Ectodermal cell (in vitro differentiated cells): ENCODE results near the gene PIK3CD.
"Not testable (repeated sequence)": the region's sequence is repeated elsewhere in the genome, so short reads cannot be mapped to it uniquely, and the experiment has no call there.

Experiments used
- H3K27ac ChIP-seq: 2 replicates; pipeline ENCODE4 v1.7.0; 2013; ENCODE audit warnings: mild to moderate bottlenecking, low read depth, low read length; ENCODE audit not compliant: insufficient read depth, poor library complexity, severe bottlenecking
- H3K27me3 ChIP-seq: 2 replicates; pipeline ENCODE4 v1.7.0; 2013; ENCODE audit warnings: mild to moderate bottlenecking, low read length; ENCODE audit not compliant: insufficient read depth, control insufficient read depth, poor library complexity, severe bottlenecking
- H3K36me3 ChIP-seq: one replicate; pipeline ENCODE4 v1.7.0; 2013; ENCODE audit warnings: low read length; ENCODE audit not compliant: control insufficient read depth, insufficient read depth
- H3K4me1 ChIP-seq: one replicate; pipeline ENCODE4 v1.7.0; 2013; ENCODE audit warnings: low read length; ENCODE audit not compliant: control insufficient read depth, insufficient read depth
- H3K4me3 ChIP-seq: 2 replicates; pipeline ENCODE4 v1.7.0; 2013; ENCODE audit warnings: low read depth, low read length, control low read depth; ENCODE audit not compliant: insufficient read depth
- H3K9me3 ChIP-seq: 2 replicates; pipeline ENCODE4 v1.7.0; 2013; ENCODE audit warnings: mild to moderate bottlenecking, low read length, moderate library complexity; ENCODE audit not compliant: control insufficient read depth
- WGBS, 2 experiments: methylation state at CpG; one replicate each; pipeline ENCODE4 v1.1.7; 2013; ENCODE audit warnings: missing lambda C conversion rate in 2 of 2; 5-methylcytosine and 5-hydroxymethylcytosine counted together

The PIK3CD gene

DNA sequence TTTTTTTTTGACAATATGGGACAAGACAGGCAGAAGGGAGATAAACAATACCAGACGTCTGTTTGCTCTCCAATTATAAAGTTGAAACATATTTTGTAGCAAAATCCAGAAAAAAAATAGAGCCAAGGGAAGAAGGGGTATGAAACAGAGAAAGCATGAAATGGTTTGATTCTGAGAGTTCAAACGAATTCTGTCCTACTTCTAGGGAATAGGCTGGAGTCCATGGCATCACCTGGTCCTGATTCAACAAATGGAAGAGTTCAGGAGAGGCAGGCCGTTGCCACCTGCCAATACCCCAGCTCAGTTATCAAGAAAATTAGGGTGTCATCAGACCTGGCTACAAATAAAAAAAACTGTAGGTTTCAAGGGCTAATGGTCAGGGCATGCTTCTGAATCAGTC, 100.4 kb downstream of the PIK3CD start:
- peaks cover 10% of the 10 kb centered on the region for H3K4me1 ChIP-seq
- H3K4me3 ChIP-seq, result no peak overlapping the region
- 92 to 95% methylated on average over 3 of the region's 3 CpGs for WGBS, 2 experiments
- peaks cover 37% of the 10 kb centered on the region for H3K36me3 ChIP-seq
- no peak overlapping the region for H3K27ac ChIP-seq
- no peaks in the 10 kb centered on the region for H3K9me3 ChIP-seq
- no peaks in the 10 kb centered on the region for H3K27me3 ChIP-seq

DNA sequence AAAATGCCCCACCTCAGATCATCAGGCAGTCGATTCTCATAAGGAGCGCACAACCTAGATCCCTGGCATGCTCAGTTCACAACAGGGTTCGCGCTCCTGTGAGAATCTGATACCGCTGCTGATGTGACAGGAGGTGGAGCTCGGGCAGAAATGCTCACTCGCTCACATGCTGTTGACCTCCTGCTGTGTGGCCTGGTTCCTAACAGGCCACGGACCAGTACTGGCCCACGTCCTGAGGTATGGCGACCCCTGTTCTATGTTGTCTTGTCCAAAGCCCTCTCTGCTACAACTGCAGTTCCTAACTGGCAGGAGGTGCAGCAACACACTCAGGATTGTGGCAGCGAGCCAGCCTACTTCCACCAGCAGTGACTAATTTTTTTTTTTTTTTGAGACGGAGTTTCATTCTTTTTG, 101.6 kb downstream of the PIK3CD start:
- Histone ChIP-seq H3K4me1 (peaks cover 10% of the 10 kb centered on the region), H3K27me3 (no peaks in the 10 kb centered on the region), H3K36me3 (peaks cover 36% of the 10 kb centered on the region), H3K27ac (no peak overlapping the region), H3K9me3 (no peaks in the 10 kb centered on the region), H3K4me3 (no peak overlapping the region)
- WGBS, 2 experiments, result 87 to 89% methylated on average over 12 of the region's 12 CpGs

DNA sequence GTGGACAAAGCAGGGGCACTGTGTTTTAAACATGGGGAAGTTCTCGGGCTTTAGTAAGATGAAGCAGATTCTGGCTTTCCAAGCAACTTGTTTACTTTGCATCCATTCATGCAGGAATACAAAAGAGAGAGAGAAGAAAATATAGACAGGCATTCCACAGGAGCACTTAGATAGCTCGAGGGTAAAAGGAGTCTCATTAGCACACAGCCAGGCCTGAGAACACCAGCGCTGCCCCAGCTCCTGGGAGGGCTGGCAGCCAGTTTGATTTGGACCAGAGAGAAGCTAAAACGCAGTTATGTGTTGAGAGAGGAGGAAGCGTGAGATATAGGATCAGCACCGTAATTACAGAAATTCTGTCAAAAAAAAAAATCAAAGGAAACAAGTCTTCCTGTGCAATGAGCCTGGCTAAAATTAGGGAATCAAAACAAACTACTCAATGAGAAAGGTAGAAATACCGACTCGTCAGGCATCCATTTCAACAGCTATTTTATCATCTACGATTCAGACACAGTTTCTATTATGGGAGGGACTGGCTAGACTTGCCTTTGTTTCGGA, 104.0 kb downstream of the PIK3CD start:
- WGBS, 2 experiments, result 84 to 90% methylated on average over 10 of the region's 10 CpGs
- H3K9me3 ChIP-seq, result no peaks in the 10 kb centered on the region
- H3K27ac ChIP-seq, result no peak overlapping the region
- peaks cover 10% of the 10 kb centered on the region for H3K4me1 ChIP-seq
- peaks cover 14% of the 10 kb centered on the region for H3K36me3 ChIP-seq
- H3K27me3 ChIP-seq, result no peaks in the 10 kb centered on the region
- H3K4me3 ChIP-seq, result no peak overlapping the region

DNA sequence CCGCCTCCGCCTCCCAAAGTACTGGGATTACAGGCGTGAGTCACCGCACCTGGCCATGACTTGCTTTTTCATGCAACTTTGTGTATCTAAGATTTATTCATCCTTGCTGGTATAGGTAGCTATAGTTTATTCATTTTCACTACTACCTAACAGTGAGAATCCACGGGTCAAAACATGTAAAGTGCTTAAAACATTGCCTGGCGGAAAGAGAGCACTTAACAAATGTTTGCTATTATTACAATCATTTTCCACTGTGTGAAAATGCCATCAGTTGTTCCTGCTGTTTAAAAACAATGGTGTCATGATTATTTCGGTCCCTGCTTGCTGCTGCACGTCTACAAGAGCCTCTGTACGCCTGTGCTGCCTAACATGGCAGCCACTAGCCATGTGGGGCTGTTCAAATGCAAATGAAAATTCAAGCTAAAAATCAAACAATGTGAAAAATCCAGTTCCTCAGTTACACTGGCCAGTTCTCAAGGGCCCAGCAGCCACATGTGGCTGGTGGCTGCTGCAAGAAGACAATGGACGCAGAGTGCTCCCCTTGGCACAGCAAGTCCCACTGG, 107.1 kb downstream of the PIK3CD start:
- H3K36me3 ChIP-seq, result peaks cover 5% of the 10 kb centered on the region
- peaks cover 7% of the 10 kb centered on the region for H3K4me1 ChIP-seq
- no peak overlapping the region for H3K4me3 ChIP-seq
- WGBS, 2 experiments, result 94 to 96% methylated on average over 10 of the region's 10 CpGs
- no peaks in the 10 kb centered on the region for H3K27me3 ChIP-seq
- H3K9me3 ChIP-seq, result no peaks in the 10 kb centered on the region
- H3K27ac ChIP-seq, result no peak overlapping the region

DNA sequence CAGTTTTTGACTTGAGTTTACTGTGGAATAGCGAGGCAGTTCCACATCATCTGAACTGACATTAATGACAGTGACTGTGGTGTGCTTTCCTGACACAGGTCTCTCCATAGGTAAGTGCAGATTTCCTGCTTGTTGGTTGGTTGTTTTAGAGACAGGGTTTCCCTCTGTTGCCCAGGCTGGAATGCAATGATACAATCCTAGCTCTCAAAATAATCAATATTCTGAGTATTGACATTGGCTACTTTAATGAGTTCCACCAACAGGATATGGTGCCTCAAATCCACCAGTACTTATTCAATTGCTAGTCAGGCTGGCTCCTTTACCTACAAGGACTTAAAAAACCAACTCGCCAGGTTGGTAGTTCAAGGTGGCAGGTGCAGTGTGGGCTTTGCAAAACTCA, 108.4 kb downstream of the PIK3CD start:
- Histone ChIP-seq H3K36me3 (peaks cover under 1% of the 10 kb centered on the region), H3K27me3 (no peaks in the 10 kb centered on the region), H3K4me3 (no peak overlapping the region), H3K27ac (no peak overlapping the region), H3K9me3 (no peaks in the 10 kb centered on the region), H3K4me1 (peaks cover 7% of the 10 kb centered on the region)
- WGBS, 2 experiments, result 93 to 96% methylated on average over 2 of the region's 2 CpGs

DNA sequence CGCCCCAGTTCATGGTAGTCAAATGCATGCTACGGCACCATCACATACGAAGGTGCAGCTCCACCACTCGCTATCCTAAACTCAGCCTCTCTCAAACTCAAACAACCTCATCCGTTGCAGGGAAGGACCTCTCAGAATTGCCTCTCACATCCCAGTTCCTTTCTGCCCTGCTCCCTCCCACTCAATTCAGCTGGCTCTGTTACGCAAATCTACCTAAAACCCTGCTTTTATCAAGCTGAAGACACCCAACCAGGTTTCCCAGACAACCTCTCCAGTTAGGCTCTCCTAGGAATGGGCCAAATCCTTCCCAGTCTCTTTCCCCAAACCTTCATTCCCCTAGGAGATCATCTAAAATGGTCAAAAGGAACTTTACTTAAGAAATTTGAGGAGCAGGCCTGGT, 109.3 kb downstream of the PIK3CD start:
- Histone ChIP-seq H3K27me3 (no peaks in the 10 kb centered on the region), H3K4me1 (peaks cover 7% of the 10 kb centered on the region), H3K4me3 (no peak overlapping the region), H3K36me3 (no peaks in the 10 kb centered on the region), H3K9me3 (no peaks in the 10 kb centered on the region), H3K27ac (no peak overlapping the region)
- WGBS, 2 experiments, result 60 to 62% methylated on average over 6 of the region's 6 CpGs

DNA sequence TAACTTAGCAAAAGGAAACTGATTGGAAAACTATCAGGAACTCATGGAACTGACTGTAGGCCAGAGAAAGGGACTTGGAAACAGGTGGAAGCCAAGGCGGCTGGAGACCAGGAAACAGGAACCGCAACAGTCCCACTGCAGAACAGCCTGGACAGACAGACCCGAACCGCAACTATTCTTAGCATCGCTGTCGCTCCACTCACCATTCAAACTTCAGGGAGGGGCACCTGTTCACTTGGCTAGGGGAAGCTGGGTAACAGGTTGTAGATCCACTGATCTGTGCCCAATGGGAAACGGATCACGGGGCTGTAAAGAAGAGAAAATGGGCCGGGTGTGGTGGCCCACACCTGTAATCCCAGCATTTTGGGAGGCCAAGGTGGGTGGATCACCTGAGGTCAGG, 110.3 kb downstream of the PIK3CD start:
- Histone ChIP-seq H3K4me3 (no peak overlapping the region), H3K27me3 (no peaks in the 10 kb centered on the region), H3K36me3 (no peaks in the 10 kb centered on the region), H3K27ac (no peak overlapping the region), H3K4me1 (no peaks in the 10 kb centered on the region), H3K9me3 (no peaks in the 10 kb centered on the region)
- WGBS, 2 experiments, result 96% methylated on average over 9 of the region's 9 CpGs

DNA sequence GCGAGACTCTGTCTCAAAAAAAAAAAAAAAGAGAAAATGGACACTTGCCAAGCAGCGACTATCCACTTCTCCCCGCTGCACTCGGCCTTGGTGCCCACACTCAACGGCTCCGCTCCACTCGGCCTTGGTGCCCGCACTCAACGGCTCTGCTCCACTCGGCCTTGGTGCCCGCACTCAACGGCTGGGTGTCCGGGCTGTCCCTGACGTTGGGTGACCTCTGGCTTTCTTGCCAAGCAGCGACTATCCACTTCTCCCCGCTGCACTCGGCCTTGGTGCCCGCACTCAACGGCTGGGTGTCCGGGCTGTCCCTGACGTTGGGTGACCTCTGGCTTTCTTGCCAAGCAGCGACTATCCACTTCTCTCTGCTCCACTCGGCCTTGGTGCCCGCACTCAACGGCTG, 110.9 kb downstream of the PIK3CD start:
- not testable (repeated sequence) for H3K27ac ChIP-seq, H3K9me3 ChIP-seq, H3K36me3 ChIP-seq, H3K27me3 ChIP-seq, H3K4me1 ChIP-seq, H3K4me3 ChIP-seq
- 96% methylated on average over 25 of the region's 25 CpGs for WGBS, 2 experiments

DNA sequence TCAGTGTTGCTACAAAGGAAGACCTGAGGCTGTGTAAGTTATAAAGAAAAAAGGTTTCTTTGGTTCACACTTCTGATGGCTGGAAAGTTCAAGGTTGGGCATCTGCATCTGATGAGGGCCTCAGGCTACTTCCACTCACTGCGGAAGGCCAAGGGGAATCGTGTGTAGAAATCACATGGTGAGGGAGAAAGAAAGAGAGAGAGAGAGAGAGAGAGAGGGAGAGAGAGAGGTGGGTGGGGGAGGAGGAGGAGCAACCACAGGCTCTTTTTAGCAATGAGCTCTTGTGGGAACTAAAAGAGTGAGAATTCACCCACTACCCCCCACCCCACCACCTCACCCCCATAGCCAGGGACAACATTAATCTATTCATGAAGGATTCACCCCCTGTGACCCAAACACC, 112.4 kb downstream of the PIK3CD start:
- 78 to 82% methylated on average over 2 of the region's 2 CpGs for WGBS, 2 experiments
- H3K4me1 ChIP-seq, result no peaks in the 10 kb centered on the region
- H3K27ac ChIP-seq, result no peak overlapping the region
- no peak overlapping the region for H3K4me3 ChIP-seq
- no peaks in the 10 kb centered on the region for H3K9me3 ChIP-seq
- H3K27me3 ChIP-seq, result no peaks in the 10 kb centered on the region
- no peaks in the 10 kb centered on the region for H3K36me3 ChIP-seq

DNA sequence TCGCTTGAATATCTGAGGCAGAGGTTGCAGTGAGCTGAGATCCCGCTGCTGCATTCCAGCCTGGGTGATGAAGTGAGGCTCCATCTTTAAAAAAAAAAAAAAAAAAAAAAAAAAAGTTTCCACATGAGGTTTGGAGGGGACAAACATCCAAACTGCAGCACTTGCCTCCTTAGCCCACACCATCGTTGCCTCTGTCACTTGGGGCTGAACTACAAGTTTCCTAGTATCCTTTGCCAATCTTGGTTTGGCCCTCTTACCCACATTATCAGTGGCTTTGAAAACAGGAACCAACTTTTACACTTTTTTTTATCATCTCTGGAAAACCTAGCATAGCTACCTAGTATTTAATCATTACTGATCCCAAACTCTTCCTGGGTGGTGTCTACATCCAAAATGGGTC, 113.0 kb downstream of the PIK3CD start:
- no peaks in the 10 kb centered on the region for H3K9me3 ChIP-seq
- H3K27ac ChIP-seq, result no peak overlapping the region
- H3K27me3 ChIP-seq, result no peaks in the 10 kb centered on the region
- H3K4me1 ChIP-seq, result no peaks in the 10 kb centered on the region
- 95 to 96% methylated on average over 3 of the region's 3 CpGs for WGBS, 2 experiments
- no peak overlapping the region for H3K4me3 ChIP-seq
- H3K36me3 ChIP-seq, result no peaks in the 10 kb centered on the region
